PC-3 (cell line): ENCODE results near the gene ASF1A. TPM values are rescaled to one million over a fixed set of nuclear protein-coding genes. Genes with fewer than 3 reads are reported as not detected.

ENCODE experiments used
- ATAC-seq: fragments of 200-7000 bp; cut with Tn5 transposase; 2 replicates; pipeline ENCODE4 v1.9.1; 2020; ENCODE audit warnings: mild to moderate bottlenecking, moderate library complexity
- BruUV-seq: library from RNA; stranded (reverse); fragments of 400-500 nt; replicated peaks from 2 replicates; lab custom pipeline; 2021; lab: Mats Ljungman, UMichigan
- CTCF ChIA-PET: fragments of 300-600 bp; sonication (Branson Sonifier 250); formaldehyde crosslinking; loops from one replicate; lab custom pipeline; 2022; ENCODE audit warnings: antibody characterized with exemption; lab: Charles Lee
- POLR2A ChIA-PET: fragments of 300-600 bp; sonication (Branson Sonifier 250); formaldehyde crosslinking; loops from one replicate; lab custom pipeline; 2022; ENCODE audit warnings: antibody characterized with exemption; ENCODE audit not compliant: unreplicated experiment; lab: Charles Lee
- DNase-seq: peaks from one replicate; pipeline ENCODE4 v3.0.0-alpha.2; 2015
- H2AFZ ChIP-seq: fragments of 300-600 bp; sonication (generic); 2 replicates; pipeline ENCODE4 v1.6.0; 2016; ENCODE audit warnings: antibody characterized with exemption, low read length
- H3F3A ChIP-seq: fragments of 300-600 bp; sonication (generic); one replicate; pipeline ENCODE4 v1.6.0; 2017; ENCODE audit warnings: antibody characterized with exemption, low read length, control low read depth, mild to moderate bottlenecking; ENCODE audit not compliant: unreplicated experiment
- H3K27ac ChIP-seq: fragments of 300-600 bp; sonication (generic); 2 replicates; pipeline ENCODE4 v1.5.1; 2016; ENCODE audit warnings: mild to moderate bottlenecking, low read length
- H3K27me3 ChIP-seq: fragments of 300-600 bp; sonication (generic); 2 replicates; pipeline ENCODE4 v1.6.1; 2016; ENCODE audit warnings: low read length, mixed read lengths
- H3K36me3 ChIP-seq: fragments of 300-600 bp; sonication (generic); 2 replicates; pipeline ENCODE4 v1.6.1; 2016; ENCODE audit warnings: low read depth, mixed run types, low read length, mixed read lengths
- H3K4me1 ChIP-seq: fragments of 300-600 bp; sonication (generic); 2 replicates; pipeline ENCODE4 v1.5.1; 2016; ENCODE audit warnings: low read length; ENCODE audit not compliant: insufficient read depth
- H3K4me2 ChIP-seq: fragments of 300-600 bp; sonication (generic); 2 replicates; pipeline ENCODE4 v1.6.0; 2016; ENCODE audit warnings: low read length
- H3K4me3 ChIP-seq: fragments of 300-600 bp; sonication (generic); 2 replicates; pipeline ENCODE4 v1.5.1; 2016; ENCODE audit warnings: mild to moderate bottlenecking, low read length, mixed read lengths
- H3K79me2 ChIP-seq: fragments of 300-600 bp; sonication (generic); 2 replicates; pipeline ENCODE4 v1.6.1; 2017; ENCODE audit warnings: low read length, mixed read lengths
- H3K9ac ChIP-seq: fragments of 300-600 bp; sonication (generic); 2 replicates; pipeline ENCODE4 v1.6.0; 2016; ENCODE audit warnings: mild to moderate bottlenecking, low read length
- H3K9me2 ChIP-seq: fragments of 300-600 bp; sonication (generic); replicated peaks from 2 replicates; pipeline ENCODE4 v1.6.1; 2016; ENCODE audit warnings: mixed run types, low read length, mixed read lengths
- H3K9me3 ChIP-seq: fragments of 300-600 bp; sonication (generic); 2 replicates; pipeline ENCODE4 v1.6.1; 2016; ENCODE audit warnings: low read length, mixed read lengths
- H4K20me1 ChIP-seq: fragments of 300-600 bp; sonication (generic); 2 replicates; pipeline ENCODE4 v1.6.1; 2016; ENCODE audit warnings: low read length, mixed read lengths
- CTCF ChIP-seq: fragments of 300-600 bp; sonication (generic); conservative IDR thresholded peaks from 2 replicates; pipeline ENCODE4 v1.5.1; 2017; ENCODE audit warnings: antibody characterized with exemption, low read depth, mild to moderate bottlenecking, low read length
- EZH2 ChIP-seq: fragments of 300-600 bp; sonication (generic); IDR thresholded peaks from one replicate; pipeline ENCODE4 v1.6.1; 2017; ENCODE audit warnings: antibody characterized with exemption, mild to moderate bottlenecking, low read length; ENCODE audit not compliant: unreplicated experiment
- intact Hi-C: fragments of 100-400 bp; cut with micrococcal nuclease; formaldehyde crosslinking; loops from 2 replicates; pipeline ENCODE4 v1.9.0; 2023
- total RNA-seq: library from RNA; depleted of rRNA; stranded (reverse); fragments of >200 nt; gene quantifications from 2 replicates; pipeline ENCODE4 v1.2.3, GENCODE V29; 2014; rRNA removed

ASF1A gene
- total RNA-seq, 1 experiment from 2014 or later = 25.0 TPM

- ATAC-seq (no peak), DNase-seq (no peak)
- Histone ChIP-seq H3K36me3 (no peaks in the 10 kb centered on the region), H3K4me3 (no peak overlapping the region), H3K9me2 (no peaks in the 10 kb centered on the region), H3K79me2 (no peaks in the 10 kb centered on the region), H3K4me2 (no peak overlapping the region), H3F3A (no peaks in the 10 kb centered on the region), H2AFZ (no peak overlapping the region), H3K9me3 (no peaks in the 10 kb centered on the region), H3K9ac (no peak overlapping the region), H3K4me1 (no peaks in the 10 kb centered on the region), H3K27me3 (no peaks in the 10 kb centered on the region), H4K20me1 (no peaks in the 10 kb centered on the region), H3K27ac (no peak overlapping the region)
- intact Hi-C loops = no loop called here
- TF ChIP-seq CTCF (no peak), EZH2 (no peak)
- POLR2A ChIA-PET = no interaction called here
- CTCF ChIA-PET = no interaction called here
- no TSS peak for BruUV-seq
Measured at GRCh38 chr6:118953391-118953790, 59.4 kb downstream of the ASF1A start.

Other genes starting within 250 kb of the ASF1A start
- gene CEP85L, start 242.6 kb upstream of the ASF1A start, total RNA-seq = 3.9 and 7.8 TPM in 2 replicates
- 5.3 and 5.8 TPM in 2 replicates for gene MCM9, start 41.0 kb downstream of the ASF1A start, total RNA-seq
- gene FAM184A, start 184.5 kb downstream of the ASF1A start, total RNA-seq = 1.2 and 4.4 TPM in 2 replicates